HEK293 (cell line): Measurements from ENCODE around the gene LFNG.

Experiments
- CTCF ChIA-PET: fragments of 350-600 bp; formaldehyde crosslinking; extraction: SDS; loops from one replicate; lab custom pipeline; 2021; ENCODE audit warnings: antibody characterized with exemption; lab: Yijun Ruan, JAX
- POLR2A ChIA-PET: fragments of 300-600 bp; formaldehyde crosslinking; extraction: SDS; loops from one replicate; lab custom pipeline; 2020; ENCODE audit warnings: antibody characterized with exemption, inconsistent platforms; lab: Yijun Ruan, JAX
- H3K27ac ChIP-seq: fragments of 200-500 bp; sonication (Bioruptor generic); 2 replicates; pipeline ENCODE4 v1.5.1; 2014; ENCODE audit warnings: low read depth, low read length, control low read depth, inconsistent platforms; ENCODE audit errors: extremely low read depth
- H3K36me3 ChIP-seq, 2 experiments: fragments of 200-500 bp in 1 of 2; sonication (Bioruptor generic) in 1 of 2; 1 replicate in 1 of 2; 2 replicates in 1 of 2; pipeline ENCODE4 v1.5.1; 2014 to 2017; ENCODE audit warnings: inconsistent platforms in 2 of 2, low read length in 2 of 2; ENCODE audit not compliant: control insufficient read depth in 2 of 2, insufficient read depth in 1 of 2
- H3K4me1 ChIP-seq: fragments of 200-500 bp; sonication (Bioruptor generic); 2 replicates; pipeline ENCODE4 v1.5.1; 2014; ENCODE audit warnings: mild to moderate bottlenecking, low read length, inconsistent platforms; ENCODE audit not compliant: control insufficient read depth, insufficient read depth
- H3K4me3 ChIP-seq: 2 replicates; pipeline ENCODE4 v1.5.1; 2011; ENCODE audit warnings: low read depth, mild to moderate bottlenecking, control low read depth, low read length, moderate library complexity
- H3K9me3 ChIP-seq: fragments of 200-500 bp; sonication (Bioruptor generic); 2 replicates; pipeline ENCODE4 v1.5.1; 2014; ENCODE audit warnings: low read depth, low read length, inconsistent platforms; ENCODE audit not compliant: control insufficient read depth, insufficient read depth
- EGR2 ChIP-seq: fragments of 450-650 bp; formaldehyde crosslinking; IDR thresholded peaks from 2 replicates; pipeline ENCODE4 v1.5.1; 2016; ENCODE audit warnings: low read depth, missing biosample characterization, missing genetic modification characterization
- FEZF1 ChIP-seq: fragments of 450-650 bp; formaldehyde crosslinking; IDR thresholded peaks from 2 replicates; pipeline ENCODE4 v1.5.1; 2016; ENCODE audit warnings: missing biosample characterization, missing genetic modification characterization
- HOXA7 ChIP-seq: sonication (generic); formaldehyde crosslinking; IDR thresholded peaks from 2 replicates; pipeline ENCODE4 v1.8.1; 2022; ENCODE audit warnings: missing genetic modification reagents, borderline replicate concordance
- OVOL3 ChIP-seq: fragments of 450-650 bp; formaldehyde crosslinking; IDR thresholded peaks from 2 replicates; pipeline ENCODE4 v1.5.1; 2016; ENCODE audit warnings: missing biosample characterization, missing genetic modification characterization
- ZBTB1 ChIP-seq: fragments of 450-650 bp; formaldehyde crosslinking; IDR thresholded peaks from 2 replicates; pipeline ENCODE4 v1.5.1; 2016; ENCODE audit warnings: missing biosample characterization, missing genetic modification characterization
- ZFP69B ChIP-seq: fragments of 450-650 bp; formaldehyde crosslinking; IDR thresholded peaks from 2 replicates; pipeline ENCODE4 v1.5.1; 2016; ENCODE audit warnings: missing biosample characterization, missing genetic modification characterization
- ZNF114 ChIP-seq: fragments of 450-650 bp; formaldehyde crosslinking; IDR thresholded peaks from 2 replicates; pipeline ENCODE4 v1.5.0; 2017; ENCODE audit warnings: missing biosample characterization, missing genetic modification characterization
- ZNF184 ChIP-seq: fragments of 450-650 bp; IDR thresholded peaks from 2 replicates; pipeline ENCODE4 v1.5.1; 2018; ENCODE audit warnings: missing biosample characterization, mild to moderate bottlenecking, missing genetic modification characterization
- ZNF202 ChIP-seq: fragments of 450-650 bp; formaldehyde crosslinking; IDR thresholded peaks from 2 replicates; pipeline ENCODE4 v1.5.1; 2016; ENCODE audit warnings: missing biosample characterization, missing genetic modification characterization, borderline replicate concordance
- ZNF239 ChIP-seq: fragments of 450-650 bp; formaldehyde crosslinking; IDR thresholded peaks from 2 replicates; pipeline ENCODE4 v1.5.1; 2016; ENCODE audit warnings: missing biosample characterization, missing genetic modification characterization
- ZNF324 ChIP-seq: fragments of 450-650 bp; formaldehyde crosslinking; IDR thresholded peaks from 2 replicates; pipeline ENCODE4 v1.5.1; 2016; ENCODE audit warnings: missing biosample characterization, missing genetic modification characterization
- ZNF341 ChIP-seq: fragments of 450-650 bp; formaldehyde crosslinking; IDR thresholded peaks from 2 replicates; pipeline ENCODE4; 2016; ENCODE audit warnings: low read depth, missing biosample characterization, missing genetic modification characterization
- ZNF354C ChIP-seq: fragments of 450-650 bp; formaldehyde crosslinking; IDR thresholded peaks from 2 replicates; pipeline ENCODE4 v1.5.1; 2016; ENCODE audit warnings: missing biosample characterization, missing genetic modification characterization, low read depth, borderline replicate concordance
- ZNF423 ChIP-seq: fragments of 450-650 bp; formaldehyde crosslinking; IDR thresholded peaks from 2 replicates; pipeline ENCODE4 v1.5.1; 2016; ENCODE audit warnings: missing biosample characterization, missing genetic modification characterization
- ZNF433 ChIP-seq: fragments of 450-650 bp; formaldehyde crosslinking; IDR thresholded peaks from 2 replicates; pipeline ENCODE4 v1.5.1; 2016; ENCODE audit warnings: missing biosample characterization, missing genetic modification characterization, low read depth
- ZNF48 ChIP-seq: fragments of 450-650 bp; formaldehyde crosslinking; IDR thresholded peaks from 2 replicates; pipeline ENCODE4 v1.5.1; 2016; ENCODE audit warnings: missing biosample characterization, missing genetic modification characterization
- ZNF585B ChIP-seq: fragments of 450-650 bp; formaldehyde crosslinking; IDR thresholded peaks from 2 replicates; pipeline ENCODE4 v1.5.1; 2016; ENCODE audit warnings: missing biosample characterization, missing genetic modification characterization
- ZNF707 ChIP-seq: fragments of 450-650 bp; formaldehyde crosslinking; IDR thresholded peaks from 2 replicates; pipeline ENCODE4 v1.5.1; 2016; ENCODE audit warnings: missing biosample characterization, missing genetic modification characterization
- TF ChIP-seq, protein P1 (sequence below): fragments of 450-650 bp; formaldehyde crosslinking; IDR thresholded peaks from 2 replicates; pipeline ENCODE4 v1.5.1; 2016; ENCODE audit warnings: missing biosample characterization, missing genetic modification characterization
- TF ChIP-seq, protein P2 (sequence below): fragments of 450-650 bp; formaldehyde crosslinking; IDR thresholded peaks from 2 replicates; pipeline ENCODE4 v1.5.1; 2016; ENCODE audit warnings: missing biosample characterization, missing genetic modification characterization
- TF ChIP-seq, protein P3 (sequence below): fragments of 450-650 bp; formaldehyde crosslinking; IDR thresholded peaks from 2 replicates; pipeline ENCODE4 v1.5.1; 2017; ENCODE audit warnings: missing biosample characterization, missing genetic modification characterization
- TF ChIP-seq, protein P4 (sequence below): fragments of 450-650 bp; formaldehyde crosslinking; IDR thresholded peaks from 2 replicates; pipeline ENCODE4 v1.5.1; 2017; ENCODE audit warnings: missing biosample characterization, missing genetic modification characterization

Gene LFNG

DNA sequence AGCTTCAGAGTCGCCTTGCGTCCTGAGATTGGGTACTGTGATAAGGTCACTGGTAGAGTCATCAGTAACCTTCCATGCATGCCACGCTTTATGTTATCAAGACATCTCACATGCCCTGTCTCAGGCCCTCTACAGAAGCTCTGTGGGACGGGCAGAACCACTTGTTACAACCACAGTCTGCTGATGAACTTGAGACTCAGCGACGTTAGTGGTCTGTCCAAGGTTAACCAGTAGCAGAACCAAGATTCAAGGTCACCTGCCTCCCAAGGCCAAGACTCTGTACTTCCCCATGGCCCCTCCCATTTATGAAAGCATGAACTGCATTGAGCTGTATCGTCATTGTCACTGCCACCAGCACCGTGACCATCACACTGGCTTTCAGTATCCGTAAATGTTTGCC, 54.2 kb downstream of the LFNG start:
- Histone ChIP-seq H3K36me3 (peaks cover 3 to 35% of the 10 kb centered on the region in 2 experiments; a peak in 2 of 3 replicates), H3K27ac (no peak overlapping the region), H3K4me3 (no peak overlapping the region), H3K4me1 (no peaks in the 10 kb centered on the region), H3K9me3 (no peaks in the 10 kb centered on the region)
- CTCF ChIA-PET, result no interaction called here
- TF ChIP-seq ZNF354C (tag by site-specific recombination) (no peak), HOXA7 (CRISPR knock-in tag) (no peak), ZNF184 (no peak), FEZF1 (tag by site-specific recombination) (no peak), ZNF433 (tag by site-specific recombination) (no peak), ZNF239 (no peak)
- POLR2A ChIA-PET, result interaction anchor here (0.6 kb wide), 1 partner anchor 13 kb away, joined by 5 read pairs; no protein-coding TSS in a partner anchor

- TF ChIP-seq ZNF114 (tag by site-specific recombination) (no peak), ZNF341 (tag by site-specific recombination) (no peak), OVOL3 (tag by site-specific recombination) (no peak), ZNF585B (tag by site-specific recombination) (no peak), ZNF423 (tag by site-specific recombination) (no peak), ZFP69B (tag by site-specific recombination) (no peak), ZNF324 (tag by site-specific recombination) (no peak), ZNF48 (tag by site-specific recombination) (no peak), ZNF202 (no peak), ZNF707 (tag by site-specific recombination) (no peak), EGR2 (tag by site-specific recombination) (no peak), ZBTB1 (no peak)
- TF ChIP-seq, protein P1, sequence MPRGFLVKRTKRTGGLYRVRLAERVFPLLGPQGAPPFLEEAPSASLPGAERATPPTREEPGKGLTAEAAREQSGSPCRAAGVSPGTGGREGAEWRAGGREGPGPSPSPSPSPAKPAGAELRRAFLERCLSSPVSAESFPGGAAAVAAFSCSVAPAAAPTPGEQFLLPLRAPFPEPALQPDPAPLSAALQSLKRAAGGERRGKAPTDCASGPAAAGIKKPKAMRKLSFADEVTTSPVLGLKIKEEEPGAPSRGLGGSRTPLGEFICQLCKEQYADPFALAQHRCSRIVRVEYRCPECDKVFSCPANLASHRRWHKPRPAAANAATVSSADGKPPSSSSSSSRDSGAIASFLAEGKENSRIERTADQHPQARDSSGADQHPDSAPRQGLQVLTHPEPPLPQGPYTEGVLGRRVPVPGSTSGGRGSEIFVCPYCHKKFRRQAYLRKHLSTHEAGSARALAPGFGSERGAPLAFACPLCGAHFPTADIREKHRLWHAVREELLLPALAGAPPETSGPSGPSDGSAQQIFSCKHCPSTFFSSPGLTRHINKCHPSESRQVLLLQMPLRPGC (tag by site-specific recombination), result no peak
- TF ChIP-seq, protein P2, sequence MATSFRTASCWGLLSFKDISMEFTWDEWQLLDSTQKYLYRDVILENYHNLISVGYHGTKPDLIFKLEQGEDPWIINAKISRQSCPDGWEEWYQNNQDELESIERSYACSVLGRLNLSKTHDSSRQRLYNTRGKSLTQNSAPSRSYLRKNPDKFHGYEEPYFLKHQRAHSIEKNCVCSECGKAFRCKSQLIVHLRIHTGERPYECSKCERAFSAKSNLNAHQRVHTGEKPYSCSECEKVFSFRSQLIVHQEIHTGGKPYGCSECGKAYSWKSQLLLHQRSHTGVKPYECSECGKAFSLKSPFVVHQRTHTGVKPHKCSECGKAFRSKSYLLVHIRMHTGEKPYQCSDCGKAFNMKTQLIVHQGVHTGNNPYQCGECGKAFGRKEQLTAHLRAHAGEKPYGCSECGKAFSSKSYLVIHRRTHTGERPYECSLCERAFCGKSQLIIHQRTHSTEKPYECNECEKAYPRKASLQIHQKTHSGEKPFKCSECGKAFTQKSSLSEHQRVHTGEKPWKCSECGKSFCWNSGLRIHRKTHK (tag by site-specific recombination), result no peak
- TF ChIP-seq, protein P3, sequence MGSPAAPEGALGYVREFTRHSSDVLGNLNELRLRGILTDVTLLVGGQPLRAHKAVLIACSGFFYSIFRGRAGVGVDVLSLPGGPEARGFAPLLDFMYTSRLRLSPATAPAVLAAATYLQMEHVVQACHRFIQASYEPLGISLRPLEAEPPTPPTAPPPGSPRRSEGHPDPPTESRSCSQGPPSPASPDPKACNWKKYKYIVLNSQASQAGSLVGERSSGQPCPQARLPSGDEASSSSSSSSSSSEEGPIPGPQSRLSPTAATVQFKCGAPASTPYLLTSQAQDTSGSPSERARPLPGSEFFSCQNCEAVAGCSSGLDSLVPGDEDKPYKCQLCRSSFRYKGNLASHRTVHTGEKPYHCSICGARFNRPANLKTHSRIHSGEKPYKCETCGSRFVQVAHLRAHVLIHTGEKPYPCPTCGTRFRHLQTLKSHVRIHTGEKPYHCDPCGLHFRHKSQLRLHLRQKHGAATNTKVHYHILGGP, result no peak
- TF ChIP-seq, protein P4, sequence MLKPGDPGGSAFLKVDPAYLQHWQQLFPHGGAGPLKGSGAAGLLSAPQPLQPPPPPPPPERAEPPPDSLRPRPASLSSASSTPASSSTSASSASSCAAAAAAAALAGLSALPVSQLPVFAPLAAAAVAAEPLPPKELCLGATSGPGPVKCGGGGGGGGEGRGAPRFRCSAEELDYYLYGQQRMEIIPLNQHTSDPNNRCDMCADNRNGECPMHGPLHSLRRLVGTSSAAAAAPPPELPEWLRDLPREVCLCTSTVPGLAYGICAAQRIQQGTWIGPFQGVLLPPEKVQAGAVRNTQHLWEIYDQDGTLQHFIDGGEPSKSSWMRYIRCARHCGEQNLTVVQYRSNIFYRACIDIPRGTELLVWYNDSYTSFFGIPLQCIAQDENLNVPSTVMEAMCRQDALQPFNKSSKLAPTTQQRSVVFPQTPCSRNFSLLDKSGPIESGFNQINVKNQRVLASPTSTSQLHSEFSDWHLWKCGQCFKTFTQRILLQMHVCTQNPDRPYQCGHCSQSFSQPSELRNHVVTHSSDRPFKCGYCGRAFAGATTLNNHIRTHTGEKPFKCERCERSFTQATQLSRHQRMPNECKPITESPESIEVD (tag by site-specific recombination), result no peak
- CTCF ChIA-PET, result interaction anchor here (0.6 kb wide), 1 partner anchor 77 kb away, joined by 3 read pairs; no protein-coding TSS in a partner anchor
- POLR2A ChIA-PET, result no interaction called here
- Histone ChIP-seq H3K4me3 (no peak overlapping the region), H3K9me3 (no peaks in the 10 kb centered on the region), H3K4me1 (no peaks in the 10 kb centered on the region), H3K36me3 (peaks cover 3 to 31% of the 10 kb centered on the region in 2 experiments), H3K27ac (no peak overlapping the region)
Measured at GRCh38 chr7:2575046-2575732, 55.6 kb downstream of the LFNG start.
